ENCODE results near the gene MRTFA. TPM values are rescaled to one million over a fixed set of nuclear protein-coding genes. Genes with fewer than 3 reads are reported as not detected.
A peak's percentile ranks its signal among the peaks of the same experiment; 100 is the strongest.

Gene MRTFA
- total RNA-seq, 1 donor from 2014 or later = 68.4 TPM

DNA sequence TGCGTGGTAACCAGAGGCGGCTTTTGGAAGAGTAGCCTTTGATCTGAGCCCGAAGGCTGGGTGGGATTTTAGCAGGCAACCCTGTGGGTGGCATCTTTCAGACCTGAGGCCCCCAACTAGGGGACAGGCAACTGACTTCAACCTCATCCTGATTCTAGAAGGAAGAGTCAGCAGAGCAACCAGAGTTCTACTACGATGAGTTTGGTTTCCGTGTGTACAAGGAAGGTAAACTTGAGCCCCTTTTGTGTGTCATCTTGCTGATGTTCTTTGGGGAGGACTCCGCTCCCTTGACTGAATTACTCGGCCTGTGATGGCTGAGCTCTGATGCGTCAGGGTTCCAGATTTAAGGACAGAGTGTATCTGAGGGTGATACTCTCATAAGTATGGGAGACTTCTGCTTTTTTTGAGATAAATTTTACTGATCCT, 234.5 kb downstream of the MRTFA start:
- no peak overlapping the region for H3K4me3 Mint-ChIP-seq (ENCODE audit: unreplicated experiment)

DNA sequence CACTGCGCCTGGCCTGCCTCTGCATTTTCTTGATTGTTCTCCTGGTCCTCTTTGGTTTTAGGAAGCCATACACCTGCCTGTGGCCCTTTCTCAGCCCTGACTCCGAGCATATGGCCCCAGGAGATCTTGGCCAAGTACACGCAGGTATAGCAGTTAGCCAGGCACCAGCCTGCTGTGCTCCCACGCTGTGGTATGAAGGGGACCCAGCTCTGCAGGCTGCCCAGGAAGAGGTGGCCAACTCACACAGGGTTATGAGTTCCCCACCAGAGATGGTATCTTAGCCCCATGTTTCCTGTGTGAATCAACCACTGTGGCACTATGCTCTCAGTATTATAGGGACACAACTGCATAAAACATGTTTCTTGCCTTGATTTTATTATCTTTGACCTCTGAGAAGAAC, 235.0 kb downstream of the MRTFA start:
- Mint-ChIP-seq H3K27me3 (ENCODE audit: unreplicated experiment) (peaks cover 12% of the 10 kb centered on the region), H3K9me3 (ENCODE audit: unreplicated experiment) (no peaks in the 10 kb centered on the region)
- no peak for TF ChIP-seq CTCF (IDR thresholded peaks at IDR 0.05; ENCODE audit: unreplicated experiment)

More for the DNA sequence above, 234.5 kb downstream of the MRTFA start:
- H3K4me1 Mint-ChIP-seq (ENCODE audit: unreplicated experiment) = peaks cover 24% of the 10 kb centered on the region
- H3K9me3 Mint-ChIP-seq (ENCODE audit: unreplicated experiment) = no peaks in the 10 kb centered on the region
- H3K36me3 Mint-ChIP-seq (ENCODE audit: low read depth, unreplicated experiment) = peaks cover 35% of the 10 kb centered on the region
- peaks cover 13% of the 10 kb centered on the region for H3K27me3 Mint-ChIP-seq (ENCODE audit: unreplicated experiment)
- no peak for TF ChIP-seq CTCF (IDR thresholded peaks at IDR 0.05; ENCODE audit: unreplicated experiment)
- no peak overlapping the region for H3K27ac Mint-ChIP-seq (ENCODE audit: unreplicated experiment)
- DNase-seq (ENCODE audit: low spot score) = no peak

DNA sequence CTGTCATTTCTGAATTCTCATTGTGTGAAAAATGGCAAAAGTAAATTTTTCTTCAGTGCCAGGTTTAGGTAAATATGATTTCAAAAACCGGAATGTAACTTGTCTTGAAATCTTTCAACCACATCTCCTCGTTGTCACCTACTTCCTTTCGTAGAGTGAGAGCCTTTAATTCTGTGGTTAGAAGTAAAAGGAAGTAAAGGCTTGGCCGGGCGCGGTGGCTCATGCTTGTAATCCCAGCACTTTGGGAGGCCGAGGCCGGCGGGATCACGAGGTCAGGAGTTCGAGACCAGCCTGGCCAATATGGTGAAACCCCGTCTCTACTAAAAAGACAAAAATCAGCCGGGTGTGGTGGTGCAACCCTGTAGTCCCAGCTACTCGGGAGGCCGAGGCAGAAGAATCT, 236.4 kb downstream of the MRTFA start:
- H3K27ac Mint-ChIP-seq (ENCODE audit: unreplicated experiment) = peak overlapping the region; percentile 57
- no peak for DNase-seq (ENCODE audit: low spot score)
- no peak for TF ChIP-seq CTCF (IDR thresholded peaks at IDR 0.05; ENCODE audit: unreplicated experiment)
- H3K4me3 Mint-ChIP-seq (ENCODE audit: unreplicated experiment) = no peak overlapping the region
- H3K27me3 Mint-ChIP-seq (ENCODE audit: unreplicated experiment) = peaks cover 12% of the 10 kb centered on the region
- H3K9me3 Mint-ChIP-seq (ENCODE audit: unreplicated experiment) = no peaks in the 10 kb centered on the region
- peaks cover 39% of the 10 kb centered on the region for H3K4me1 Mint-ChIP-seq (ENCODE audit: unreplicated experiment)
- H3K36me3 Mint-ChIP-seq (ENCODE audit: low read depth, unreplicated experiment) = peaks cover 38% of the 10 kb centered on the region

More for the DNA sequence above, 235.0 kb downstream of the MRTFA start:
- peaks cover 29% of the 10 kb centered on the region for H3K4me1 Mint-ChIP-seq (ENCODE audit: unreplicated experiment)
- H3K4me3 Mint-ChIP-seq (ENCODE audit: unreplicated experiment) = no peak overlapping the region
- H3K27ac Mint-ChIP-seq (ENCODE audit: unreplicated experiment) = no peak overlapping the region
- no peak for DNase-seq (ENCODE audit: low spot score)
- peaks cover 33% of the 10 kb centered on the region for H3K36me3 Mint-ChIP-seq (ENCODE audit: low read depth, unreplicated experiment)

DNA sequence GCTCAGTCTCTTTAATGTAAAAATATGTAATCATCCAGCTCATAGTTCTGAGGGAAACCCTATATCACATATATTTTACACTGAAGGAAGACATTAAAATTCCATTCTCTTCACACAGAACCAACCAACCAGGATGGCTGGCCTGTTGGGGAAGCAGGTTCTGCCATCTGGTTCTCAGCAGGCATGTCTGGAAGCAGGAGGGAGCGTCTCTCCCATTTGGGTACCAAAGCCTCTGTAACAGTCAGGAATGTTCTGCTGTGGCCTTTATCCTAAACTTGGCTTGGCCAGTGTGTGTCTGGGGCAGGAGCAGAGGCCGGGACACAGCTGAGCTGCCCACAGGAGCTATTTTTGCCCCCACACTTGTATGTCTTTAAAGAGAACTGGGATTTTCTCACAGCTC, 236.9 kb downstream of the MRTFA start:
- DNase-seq (ENCODE audit: low spot score) = no peak
- Mint-ChIP-seq H3K27me3 (ENCODE audit: unreplicated experiment) (peaks cover 12% of the 10 kb centered on the region), H3K4me1 (ENCODE audit: unreplicated experiment) (peaks cover 39% of the 10 kb centered on the region), H3K36me3 (ENCODE audit: low read depth, unreplicated experiment) (peaks cover 38% of the 10 kb centered on the region), H3K27ac (ENCODE audit: unreplicated experiment) (peak overlapping the region; percentile 57), H3K4me3 (ENCODE audit: unreplicated experiment) (no peak overlapping the region), H3K9me3 (ENCODE audit: unreplicated experiment) (no peaks in the 10 kb centered on the region)
- TF ChIP-seq CTCF (IDR thresholded peaks at IDR 0.05; ENCODE audit: unreplicated experiment) = no peak

DNA sequence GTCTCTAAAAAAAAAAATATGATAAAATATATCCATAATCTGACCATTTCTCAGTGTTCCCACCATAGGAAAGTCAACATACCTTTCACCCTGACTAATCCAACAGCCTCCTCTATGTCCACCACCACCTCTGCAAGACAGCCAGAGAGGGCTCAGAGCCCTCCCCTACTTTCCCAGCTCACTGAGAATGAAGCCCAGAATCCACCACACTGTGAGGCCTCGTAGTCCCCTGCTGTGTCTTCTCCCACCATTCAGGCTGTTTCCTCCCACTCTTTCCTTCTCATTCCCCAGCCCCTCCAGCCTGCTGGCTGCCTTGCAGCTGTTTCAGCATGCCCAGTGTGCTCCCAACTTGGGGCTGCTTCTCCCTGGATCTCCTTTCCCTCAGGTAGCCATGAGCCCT, 239.1 kb downstream of the MRTFA start:
- peak overlapping the region; percentile 100 for H3K27ac Mint-ChIP-seq (ENCODE audit: unreplicated experiment)
- peak overlapping the region; percentile 26 for H3K4me3 Mint-ChIP-seq (ENCODE audit: unreplicated experiment)
- H3K36me3 Mint-ChIP-seq (ENCODE audit: low read depth, unreplicated experiment) = peaks cover 18% of the 10 kb centered on the region
- H3K9me3 Mint-ChIP-seq (ENCODE audit: unreplicated experiment) = no peaks in the 10 kb centered on the region
- peaks cover 35% of the 10 kb centered on the region for H3K4me1 Mint-ChIP-seq (ENCODE audit: unreplicated experiment)
- DNase-seq (ENCODE audit: low spot score) = peak; percentile 42
- peaks cover 4% of the 10 kb centered on the region for H3K27me3 Mint-ChIP-seq (ENCODE audit: unreplicated experiment)
- TF ChIP-seq CTCF (IDR thresholded peaks at IDR 0.05; ENCODE audit: unreplicated experiment) = no peak
